Astrocyte (in vitro differentiated cells and primary cell): Measurements from ENCODE around the gene F7. TPM values are rescaled to one million over a fixed set of nuclear protein-coding genes. Genes with fewer than 3 reads are reported as not detected.
"Not testable (repeated sequence)": the region's sequence is repeated elsewhere in the genome, so short reads cannot be mapped to it uniquely, and the experiment has no call there.

ENCODE experiments used
- DNase-seq: peaks from one replicate; pipeline ENCODE4 v3.0.0-alpha.2; 2010; ENCODE audit warnings: low read depth
- FAIRE-seq: peaks from 2 replicates; lab custom pipeline; 2011; peaks lifted over from hg19 to GRCh38; lab: Jason Lieb, UNC
- H2AFZ ChIP-seq: 2 replicates; pipeline ENCODE4 v1.6.0; 2012; ENCODE audit warnings: low read depth, low read length, inconsistent platforms
- H3K27ac ChIP-seq: 2 replicates; pipeline ENCODE4 v1.5.1; 2011; ENCODE audit warnings: low read depth, low read length, inconsistent platforms
- H3K27me3 ChIP-seq: 2 replicates; pipeline ENCODE4 v1.6.0; 2011; ENCODE audit warnings: low read length, inconsistent platforms; ENCODE audit not compliant: insufficient read depth
- H3K36me3 ChIP-seq: 2 replicates; pipeline ENCODE4 v1.5.1; 2011; ENCODE audit warnings: low read length, inconsistent platforms; ENCODE audit not compliant: insufficient read depth
- H3K4me1 ChIP-seq: 2 replicates; pipeline ENCODE4 v1.5.1; 2011; ENCODE audit warnings: low read length, inconsistent platforms; ENCODE audit not compliant: insufficient read depth
- H3K4me2 ChIP-seq: 2 replicates; pipeline ENCODE4 v1.6.0; 2012; ENCODE audit warnings: low read length, inconsistent platforms
- H3K4me3 ChIP-seq: 2 replicates; pipeline ENCODE4 v1.5.1; 2011; ENCODE audit warnings: low read depth, mild to moderate bottlenecking, low read length, inconsistent platforms; ENCODE audit not compliant: insufficient read depth
- H3K79me2 ChIP-seq: 2 replicates; pipeline ENCODE4 v1.6.0; 2012; ENCODE audit warnings: mild to moderate bottlenecking, low read length, inconsistent platforms; ENCODE audit not compliant: insufficient read depth
- H3K9ac ChIP-seq: 2 replicates; pipeline ENCODE4 v1.6.0; 2012; ENCODE audit warnings: mild to moderate bottlenecking, low read length, inconsistent platforms
- H3K9me3 ChIP-seq: 2 replicates; pipeline ENCODE4 v1.5.1; 2012; ENCODE audit warnings: low read depth, mild to moderate bottlenecking, low read length, inconsistent platforms; ENCODE audit not compliant: insufficient read depth
- H4K20me1 ChIP-seq: 2 replicates; pipeline ENCODE4 v1.6.0; 2012; ENCODE audit warnings: low read length, inconsistent platforms; ENCODE audit not compliant: insufficient read depth
- H3K27ac Mint-ChIP-seq: one replicate; pipeline ENCODE4 v1.8.0; 2021; ENCODE audit warnings: mild to moderate bottlenecking, mixed read lengths; ENCODE audit not compliant: unreplicated experiment
- H3K27me3 Mint-ChIP-seq: one replicate; pipeline ENCODE4 v1.8.0; 2021; ENCODE audit warnings: low read depth, mixed read lengths; ENCODE audit not compliant: unreplicated experiment
- H3K36me3 Mint-ChIP-seq: one replicate; pipeline ENCODE4 v1.8.0; 2021; ENCODE audit warnings: low read depth, mixed read lengths; ENCODE audit not compliant: unreplicated experiment
- H3K4me1 Mint-ChIP-seq: one replicate; pipeline ENCODE4 v1.8.0; 2021; ENCODE audit warnings: low read depth, mixed read lengths; ENCODE audit not compliant: unreplicated experiment
- H3K4me3 Mint-ChIP-seq: one replicate; pipeline ENCODE4 v1.8.0; 2021; ENCODE audit warnings: mild to moderate bottlenecking, moderate library complexity, mixed read lengths; ENCODE audit not compliant: unreplicated experiment
- H3K9me3 Mint-ChIP-seq: one replicate; pipeline ENCODE4 v1.8.0; 2021; ENCODE audit warnings: mild to moderate bottlenecking, mixed read lengths; ENCODE audit not compliant: unreplicated experiment
- EZH2 ChIP-seq: IDR thresholded peaks from 2 replicates; pipeline ENCODE4 v1.6.1; 2012; ENCODE audit warnings: mild to moderate bottlenecking, low read length, inconsistent platforms; ENCODE audit not compliant: insufficient read depth
- total RNA-seq: library from RNA; stranded (reverse); gene quantifications from 2 replicates; pipeline ENCODE4 v1.2.1, GENCODE V29; 2021
- TF ChIP-seq, protein P1 (sequence below): IDR thresholded peaks from 2 replicates; pipeline ENCODE4 v1.5.1; 2011; ENCODE audit warnings: low read depth, mild to moderate bottlenecking, inconsistent platforms, low read length, moderate library complexity; ENCODE audit not compliant: insufficient read depth

The F7 gene
- total RNA-seq, 1 donor from 2014 or later: not detected

DNA sequence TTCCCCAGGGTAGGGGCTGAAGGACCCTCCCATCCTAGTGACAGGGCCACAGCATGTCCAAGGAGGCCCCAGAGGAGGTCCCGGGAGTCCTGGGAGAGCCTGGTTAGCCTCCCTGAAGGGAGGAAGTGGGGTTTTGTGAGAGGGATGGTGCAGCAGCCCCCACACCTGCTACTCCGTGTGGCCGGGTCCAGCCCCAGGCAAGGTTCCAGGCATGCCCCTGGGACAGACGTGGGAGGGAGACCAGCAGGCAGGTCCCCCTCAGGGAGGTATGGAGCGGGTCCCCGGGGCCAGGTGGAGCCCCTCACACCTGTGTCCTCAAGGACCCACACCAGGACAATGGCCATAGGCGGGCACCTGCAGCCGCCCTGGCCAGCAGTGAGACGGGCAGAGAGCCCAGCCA is 1.9 kb upstream of the F7 start:
- Histone ChIP-seq H3K4me2 (no peak overlapping the region), H2AFZ (no peak overlapping the region), H3K27ac (no peak overlapping the region), H4K20me1 (no peaks in the 10 kb centered on the region), H3K9ac (no peak overlapping the region), H3K36me3 (no peaks in the 10 kb centered on the region), H3K27me3 (peaks cover 7% of the 10 kb centered on the region), H3K4me1 (no peaks in the 10 kb centered on the region), H3K79me2 (no peaks in the 10 kb centered on the region), H3K4me3 (no peak overlapping the region), H3K9me3 (no peaks in the 10 kb centered on the region)
- no peak overlapping the region for H3K27ac Mint-ChIP-seq
- peaks cover 15% of the 10 kb centered on the region for H3K27me3 Mint-ChIP-seq
- no peak overlapping the region for H3K4me3 Mint-ChIP-seq
- FAIRE-seq: no peak
- DNase-seq: no peak
- no peaks in the 10 kb centered on the region for H3K9me3 Mint-ChIP-seq
- no peaks in the 10 kb centered on the region for H3K4me1 Mint-ChIP-seq
- H3K36me3 Mint-ChIP-seq: no peaks in the 10 kb centered on the region
- TF ChIP-seq, protein P1, sequence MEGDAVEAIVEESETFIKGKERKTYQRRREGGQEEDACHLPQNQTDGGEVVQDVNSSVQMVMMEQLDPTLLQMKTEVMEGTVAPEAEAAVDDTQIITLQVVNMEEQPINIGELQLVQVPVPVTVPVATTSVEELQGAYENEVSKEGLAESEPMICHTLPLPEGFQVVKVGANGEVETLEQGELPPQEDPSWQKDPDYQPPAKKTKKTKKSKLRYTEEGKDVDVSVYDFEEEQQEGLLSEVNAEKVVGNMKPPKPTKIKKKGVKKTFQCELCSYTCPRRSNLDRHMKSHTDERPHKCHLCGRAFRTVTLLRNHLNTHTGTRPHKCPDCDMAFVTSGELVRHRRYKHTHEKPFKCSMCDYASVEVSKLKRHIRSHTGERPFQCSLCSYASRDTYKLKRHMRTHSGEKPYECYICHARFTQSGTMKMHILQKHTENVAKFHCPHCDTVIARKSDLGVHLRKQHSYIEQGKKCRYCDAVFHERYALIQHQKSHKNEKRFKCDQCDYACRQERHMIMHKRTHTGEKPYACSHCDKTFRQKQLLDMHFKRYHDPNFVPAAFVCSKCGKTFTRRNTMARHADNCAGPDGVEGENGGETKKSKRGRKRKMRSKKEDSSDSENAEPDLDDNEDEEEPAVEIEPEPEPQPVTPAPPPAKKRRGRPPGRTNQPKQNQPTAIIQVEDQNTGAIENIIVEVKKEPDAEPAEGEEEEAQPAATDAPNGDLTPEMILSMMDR: no peak
- TF ChIP-seq EZH2: no peak

DNA sequence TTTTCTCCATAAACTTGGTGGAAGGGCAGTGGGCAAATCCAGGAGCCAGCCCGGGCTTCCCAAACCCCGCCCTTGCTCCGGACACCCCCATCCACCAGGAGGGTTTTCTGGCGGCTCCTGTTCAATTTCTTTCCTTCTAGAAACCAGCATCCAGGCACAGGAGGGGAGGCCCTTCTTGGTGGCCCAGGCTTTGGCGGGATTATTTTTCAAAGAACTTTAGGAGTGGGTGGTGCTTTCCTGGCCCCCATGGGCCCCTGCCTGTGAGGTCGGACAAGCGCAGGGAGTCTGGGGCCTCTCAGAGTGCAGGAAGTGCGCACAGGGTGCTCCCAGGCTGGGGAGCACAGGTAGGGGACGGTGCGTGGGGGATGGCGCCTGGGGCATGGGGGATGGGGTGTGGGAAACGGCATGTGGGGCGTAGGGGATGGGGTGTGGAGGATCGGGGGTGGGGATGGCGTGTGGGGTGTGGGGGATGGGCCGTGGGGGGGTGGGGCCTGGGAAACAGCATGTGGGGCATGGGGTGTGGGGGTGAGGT is 396 bp downstream of the F7 start:
- H3K4me1 ChIP-seq: peaks cover 3% of the 10 kb centered on the region
- H3K4me3 ChIP-seq: no peak overlapping the region
- no peak for TF ChIP-seq EZH2
- TF ChIP-seq, protein P1: no peak
- H3K27ac ChIP-seq: no peak overlapping the region
- H3K4me3 Mint-ChIP-seq: no peak overlapping the region
- no peaks in the 10 kb centered on the region for H3K9me3 ChIP-seq
- peaks cover 16% of the 10 kb centered on the region for H3K27me3 ChIP-seq
- H3K9me3 Mint-ChIP-seq: peaks cover 3% of the 10 kb centered on the region
- H3K4me2 ChIP-seq: no peak overlapping the region
- no peaks in the 10 kb centered on the region for H3K36me3 Mint-ChIP-seq
- DNase-seq: no peak
- no peak overlapping the region for H3K9ac ChIP-seq
- no peaks in the 10 kb centered on the region for H3K79me2 ChIP-seq
- no peaks in the 10 kb centered on the region for H3K4me1 Mint-ChIP-seq
- H4K20me1 ChIP-seq: no peaks in the 10 kb centered on the region
- H3K27me3 Mint-ChIP-seq: peaks cover 17% of the 10 kb centered on the region
- no peak for FAIRE-seq
- H3K27ac Mint-ChIP-seq: no peak overlapping the region
- H3K36me3 ChIP-seq: no peaks in the 10 kb centered on the region
- H2AFZ ChIP-seq: no peak overlapping the region

DNA sequence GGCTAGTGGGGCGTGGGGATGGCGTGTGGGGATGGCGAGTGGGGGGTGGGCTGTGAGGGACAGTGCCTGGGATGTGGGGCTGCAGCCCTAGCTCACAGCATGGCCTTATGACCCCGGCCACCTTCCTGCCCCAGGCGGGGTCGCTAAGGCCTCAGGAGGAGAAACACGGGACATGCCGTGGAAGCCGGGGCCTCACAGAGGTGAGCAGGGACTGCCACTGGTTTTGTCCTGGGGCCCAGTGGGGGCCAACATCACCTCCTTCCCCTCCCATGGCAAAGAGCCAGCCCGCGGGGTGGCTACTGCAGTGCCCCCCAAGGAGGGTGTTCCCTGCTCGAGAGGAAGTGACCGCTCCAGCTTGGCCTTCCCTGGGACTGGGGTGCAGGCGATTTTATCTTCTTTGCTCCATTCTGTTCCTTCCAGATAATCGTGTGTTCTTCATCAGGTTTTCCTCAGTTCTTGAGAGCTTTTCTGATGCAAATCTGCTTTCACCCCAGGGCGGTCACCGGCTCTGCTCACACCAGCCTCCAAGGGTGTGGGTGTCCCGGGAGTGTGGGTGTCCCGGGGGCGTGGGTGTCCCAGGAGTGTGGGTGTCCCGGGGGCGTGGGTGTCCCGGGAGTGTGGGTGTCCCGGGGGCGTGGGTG is 1.2 kb downstream of the F7 start:
- H3K79me2 ChIP-seq: no peaks in the 10 kb centered on the region
- Mint-ChIP-seq H3K4me1 (no peaks in the 10 kb centered on the region), H3K27ac (no peak overlapping the region), H3K9me3 (peaks cover 3% of the 10 kb centered on the region), H3K4me3 (no peak overlapping the region), H3K27me3 (peaks cover 17% of the 10 kb centered on the region), H3K36me3 (no peaks in the 10 kb centered on the region)
- H3K4me3 ChIP-seq: no peak overlapping the region
- TF ChIP-seq, protein P1: no peak
- no peak for TF ChIP-seq EZH2
- FAIRE-seq (no peak), DNase-seq (no peak)
- no peaks in the 10 kb centered on the region for H3K36me3 ChIP-seq
- no peak overlapping the region for H2AFZ ChIP-seq
- no peak overlapping the region for H3K27ac ChIP-seq
- H3K27me3 ChIP-seq: peaks cover 17% of the 10 kb centered on the region
- H3K9me3 ChIP-seq: no peaks in the 10 kb centered on the region
- no peak overlapping the region for H3K4me2 ChIP-seq
- H3K4me1 ChIP-seq: peaks cover 3% of the 10 kb centered on the region
- no peak overlapping the region for H3K9ac ChIP-seq
- no peaks in the 10 kb centered on the region for H4K20me1 ChIP-seq

DNA sequence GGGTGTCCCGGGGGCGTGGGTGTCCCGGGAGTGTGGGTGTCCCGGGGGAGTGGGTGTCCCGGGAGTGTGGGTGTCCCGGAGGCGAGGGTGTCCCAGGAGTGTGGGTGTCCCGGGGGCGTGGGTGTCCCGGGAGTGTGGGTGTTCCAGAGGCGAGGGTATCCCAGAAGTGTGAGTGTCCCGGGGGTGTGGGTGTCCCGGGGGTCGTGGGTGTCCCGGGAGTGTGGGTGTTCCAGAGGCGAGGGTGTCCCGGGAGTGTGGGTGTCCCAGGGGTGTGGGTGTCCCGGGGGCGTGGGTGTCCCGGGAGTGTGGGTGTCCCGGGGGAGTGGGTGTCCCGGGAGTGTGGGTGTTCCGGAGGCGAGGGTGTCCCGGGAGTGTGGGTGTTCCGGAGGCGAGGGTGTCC is 2.9 kb downstream of the F7 start:
- H3K9me3 Mint-ChIP-seq, H3K4me1 ChIP-seq, H3K9ac ChIP-seq, H3K36me3 Mint-ChIP-seq, H3K4me3 ChIP-seq, H3K27me3 Mint-ChIP-seq, H3K4me3 Mint-ChIP-seq, H3K36me3 ChIP-seq, H3K4me1 Mint-ChIP-seq, H3K27ac ChIP-seq, H3K9me3 ChIP-seq, H3K79me2 ChIP-seq, H3K4me2 ChIP-seq, DNase-seq, H4K20me1 ChIP-seq, H3K27ac Mint-ChIP-seq, FAIRE-seq, H2AFZ ChIP-seq: not testable (repeated sequence)
- peaks cover 20% of the 10 kb centered on the region for H3K27me3 ChIP-seq
